Activated gamma-delta T cell treated with Interleukin-2 at 50 U/mL for 16 hours (primary cell): ENCODE data around the gene ADAMTS15.
A peak's percentile ranks its signal among the peaks of the same experiment; 100 is the strongest.

Source experiments
- DNase-seq: peaks from one replicate; pipeline ENCODE4 v3.0.0-alpha.2; 2020

ADAMTS15 gene

GRCh38 chr11:130420478-130421198 is 27.8 kb upstream of the ADAMTS15 start:
- no peak for DNase-seq

GRCh38 chr11:130421199-130421585 is 27.3 kb upstream of the ADAMTS15 start:
- DNase-seq: no peak

- DNase-seq: no peak
These were observed 26.7 kb upstream of the ADAMTS15 start for GRCh38 chr11:130421697-130422096.

GRCh38 chr11:130422251-130422995 is 26.0 kb upstream of the ADAMTS15 start:
- no peak for DNase-seq

- DNase-seq: no peak
These were observed 24.8 kb upstream of the ADAMTS15 start for GRCh38 chr11:130423541-130424142.

DNA sequence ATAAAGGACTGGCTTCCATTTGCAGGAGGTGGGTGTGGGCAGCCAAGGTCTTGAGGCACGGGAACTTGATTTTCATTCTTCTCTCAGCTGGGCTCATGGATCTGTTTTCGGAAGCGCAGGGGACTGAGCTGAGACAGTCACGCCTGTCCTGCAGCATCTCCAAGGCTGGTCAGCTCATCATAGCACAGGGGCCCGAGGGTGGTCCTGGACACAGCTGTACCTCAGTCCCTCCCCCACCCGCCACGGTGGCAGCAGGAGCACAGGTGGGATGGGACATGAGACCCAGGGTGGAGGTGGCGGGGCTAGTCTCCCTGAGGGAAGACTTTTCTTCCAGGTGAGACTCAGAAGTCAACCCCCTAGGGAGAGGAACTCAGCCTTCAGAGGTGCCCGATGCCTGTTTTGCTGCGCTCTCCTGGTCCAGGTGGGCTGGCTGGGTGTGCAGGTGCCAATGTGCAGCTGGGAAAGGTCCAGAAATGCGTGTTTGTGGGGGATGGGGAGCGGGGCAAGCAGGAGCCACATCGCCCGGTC is 23.8 kb upstream of the ADAMTS15 start:
- no peak for DNase-seq

DNA sequence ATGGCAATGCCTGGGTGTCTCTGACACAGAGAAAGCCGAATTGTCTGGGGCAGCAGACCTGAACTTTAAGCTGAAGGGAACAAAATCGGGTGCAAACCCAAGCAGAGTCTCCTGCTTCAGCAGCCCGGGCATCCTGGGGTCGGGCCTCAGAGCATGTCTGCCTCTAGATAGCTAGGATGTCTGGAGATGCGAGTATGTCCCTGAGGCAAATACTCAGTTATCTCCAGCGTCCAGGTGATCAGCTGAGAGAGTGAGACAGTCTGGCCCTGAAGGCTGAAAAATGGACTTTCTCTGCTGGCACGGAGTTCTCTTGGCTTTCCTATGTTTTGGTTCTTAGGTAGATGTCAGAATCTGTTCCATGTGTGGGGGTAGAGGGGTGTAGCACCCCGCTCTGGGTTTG is 23.3 kb upstream of the ADAMTS15 start:
- no peak for DNase-seq

DNA sequence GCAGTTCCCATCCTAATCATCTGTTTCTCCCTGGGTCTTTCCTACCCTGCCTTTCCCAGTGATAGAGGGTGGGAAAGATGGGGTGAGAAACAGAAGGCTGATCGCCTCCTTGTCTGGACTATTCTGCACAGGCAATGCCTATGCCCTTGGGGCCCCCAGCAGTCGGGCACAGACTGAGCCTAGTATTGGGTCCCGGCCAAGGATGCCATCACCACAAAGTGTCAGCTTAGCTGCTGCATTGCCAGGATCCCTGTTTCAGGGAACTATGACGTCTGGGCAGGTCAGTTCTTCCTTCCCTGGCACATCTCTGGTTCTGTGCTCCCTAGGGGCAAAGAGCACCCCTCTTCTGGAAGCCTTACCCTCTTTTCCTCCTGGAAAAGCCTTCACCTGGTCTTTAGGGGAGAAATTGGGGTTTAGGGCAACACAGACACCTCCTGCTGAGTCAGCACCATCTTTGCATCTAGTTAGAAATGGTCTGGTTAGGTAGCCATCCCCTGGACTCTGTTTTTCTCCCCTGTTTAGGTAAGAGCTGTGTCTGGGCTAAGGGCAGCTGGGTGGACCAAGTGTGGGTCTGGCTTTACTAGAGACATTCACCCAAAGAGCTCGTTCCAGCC is 22.1 kb upstream of the ADAMTS15 start:
- no peak for DNase-seq

DNA sequence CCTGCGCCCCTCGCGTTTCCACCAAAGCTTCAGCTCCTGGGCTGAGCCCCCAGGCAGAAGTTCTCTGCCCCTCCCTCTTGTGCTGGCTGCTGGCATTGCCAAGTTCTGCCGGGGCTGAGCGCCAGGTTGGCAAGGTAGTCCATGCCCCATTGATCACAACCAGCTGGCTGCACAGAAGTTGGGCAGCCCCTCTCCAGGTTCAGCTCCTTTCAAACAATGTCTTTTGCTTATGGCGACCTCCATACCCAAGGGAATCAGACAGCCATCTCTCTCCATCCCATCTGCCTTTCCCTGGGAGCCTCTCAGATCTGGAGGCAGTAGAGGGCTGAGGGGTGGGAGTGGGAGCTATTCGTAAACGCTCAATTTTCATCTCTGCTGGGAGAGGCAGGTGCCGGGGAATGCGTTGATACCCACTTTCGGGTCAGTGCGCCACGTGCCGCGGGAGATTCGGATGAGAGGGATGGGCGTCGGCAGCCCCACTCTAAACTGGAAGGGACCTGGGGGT is 21.6 kb upstream of the ADAMTS15 start:
- DNase-seq: no peak

DNA sequence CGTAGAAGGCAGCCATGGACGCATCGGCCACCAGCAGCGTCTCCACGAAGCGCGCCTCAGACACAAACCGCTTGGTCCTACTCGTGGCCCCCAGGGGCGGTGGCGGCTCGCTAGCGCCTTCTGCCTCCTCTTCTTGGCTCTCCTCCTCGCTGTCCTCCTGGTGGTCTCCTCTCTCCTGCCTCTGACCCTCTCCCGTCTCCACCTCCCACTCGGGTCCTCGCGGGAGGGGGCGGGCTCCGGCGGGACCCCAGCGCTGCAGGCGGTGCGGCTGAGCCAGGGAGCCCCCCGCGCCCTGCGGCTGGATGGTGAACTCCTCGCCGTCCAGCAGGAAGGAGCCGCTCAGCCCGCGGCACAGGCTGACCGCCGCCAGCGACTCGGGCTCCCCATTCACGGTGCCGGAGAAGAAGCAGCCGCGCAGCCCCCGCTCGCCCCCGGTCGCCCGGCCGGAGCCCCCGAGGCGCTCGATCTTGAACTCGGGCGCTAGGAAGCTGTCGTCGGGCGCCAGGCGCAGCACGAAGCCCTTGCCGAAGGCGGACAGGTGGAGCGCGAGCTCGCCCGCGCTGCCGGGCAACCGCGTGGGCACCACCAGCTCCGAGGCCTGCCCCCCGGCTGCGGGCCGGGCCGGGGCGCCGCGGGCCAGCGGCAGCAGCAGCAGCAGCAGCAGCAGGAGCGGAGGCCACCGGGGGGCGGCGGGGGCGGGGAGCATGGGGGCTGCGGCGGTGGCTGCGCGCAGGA is 20.7 kb upstream of the ADAMTS15 start:
- no peak for DNase-seq

DNA sequence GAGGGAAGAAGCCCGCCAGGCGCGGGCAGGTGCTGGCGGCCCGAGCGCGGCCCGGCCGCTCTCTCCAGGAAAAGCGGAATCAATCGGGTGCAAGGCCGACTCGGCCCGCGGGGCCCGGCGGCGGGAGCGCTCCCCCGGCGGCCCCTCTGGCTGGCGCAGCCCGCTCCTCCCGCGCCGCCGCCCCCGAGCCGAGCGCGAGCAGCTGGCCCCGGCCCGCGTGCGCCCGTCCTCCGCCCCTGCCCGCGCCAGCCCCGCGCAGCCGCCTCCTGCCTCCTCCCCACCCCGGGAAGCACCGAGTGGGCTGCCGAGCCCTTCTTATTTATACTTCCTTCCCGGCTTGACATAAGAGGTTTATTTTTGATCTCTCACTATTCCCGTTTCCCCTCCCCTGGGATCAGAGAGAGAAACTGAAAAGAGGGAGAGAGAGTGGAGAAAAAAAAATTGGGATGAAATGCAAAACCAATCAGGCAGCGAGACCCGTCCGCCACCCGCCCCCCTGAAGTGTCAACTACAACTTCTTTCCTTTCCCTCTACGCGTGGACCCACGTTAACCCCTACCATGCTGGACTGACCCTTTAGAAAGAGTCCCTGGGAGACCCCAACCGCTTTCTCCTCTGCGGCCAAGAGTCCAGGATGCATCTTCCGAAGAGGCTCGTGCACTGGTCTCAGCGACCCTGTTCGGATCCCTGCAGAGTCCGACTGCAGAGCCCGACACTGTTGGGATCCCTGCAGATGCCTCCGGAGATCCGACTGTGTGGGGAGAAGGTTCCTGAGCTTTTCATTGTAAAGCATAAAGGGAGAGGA is 19.9 kb upstream of the ADAMTS15 start, which contains the start of gene ADAMTS8:
TSS of gene ADAMTS8 (minus strand) at position 294 of the 804 bp plus-strand sequence. CDS start 323 bp downstream, outside the sequence.
- DNase-seq: no peak

GRCh38 chr11:130429120-130429681 is 19.2 kb upstream of the ADAMTS15 start:
- DNase-seq: no peak

DNA sequence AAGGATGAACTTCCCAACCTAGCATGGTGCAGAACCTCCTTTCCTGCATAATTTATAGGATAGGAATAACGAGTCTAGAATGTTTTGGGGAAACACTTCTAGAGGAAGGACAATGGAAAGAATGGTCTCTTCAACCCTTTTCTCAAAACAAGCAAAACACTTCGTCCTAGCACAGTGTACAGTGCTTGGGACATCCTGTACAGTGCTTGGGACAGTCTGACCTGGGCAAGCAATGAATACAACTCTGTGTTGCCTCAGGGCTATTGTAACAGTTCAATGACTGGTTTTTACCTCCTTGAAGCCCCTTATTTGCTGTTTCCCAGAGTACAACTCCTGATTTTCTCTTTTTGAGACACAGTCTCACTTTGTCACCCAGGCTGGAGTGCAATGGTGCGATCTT is 18.5 kb upstream of the ADAMTS15 start:
- DNase-seq: no peak

DNA sequence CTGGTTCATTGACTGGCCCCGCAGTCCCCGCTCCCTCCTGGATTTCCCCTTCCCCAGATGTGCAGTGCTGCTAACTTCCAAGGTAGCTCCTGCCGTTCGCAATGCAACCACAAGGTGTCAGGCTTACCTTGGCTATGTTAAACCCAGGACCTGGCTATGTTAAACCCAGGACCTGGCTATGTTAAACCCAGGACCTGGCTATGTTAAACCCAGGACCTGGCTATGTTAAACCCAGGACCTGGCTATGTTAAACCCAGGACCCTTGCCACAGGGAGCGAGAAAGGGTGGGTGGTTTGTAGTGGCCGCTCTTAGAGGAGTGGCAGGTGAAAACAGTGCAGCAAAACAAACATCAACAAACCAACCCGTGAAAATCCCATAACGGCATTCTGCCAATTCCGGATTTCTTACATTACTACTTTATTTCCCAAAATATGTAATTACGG is 17.1 kb upstream of the ADAMTS15 start:
- DNase-seq: peak; percentile 64

DNA sequence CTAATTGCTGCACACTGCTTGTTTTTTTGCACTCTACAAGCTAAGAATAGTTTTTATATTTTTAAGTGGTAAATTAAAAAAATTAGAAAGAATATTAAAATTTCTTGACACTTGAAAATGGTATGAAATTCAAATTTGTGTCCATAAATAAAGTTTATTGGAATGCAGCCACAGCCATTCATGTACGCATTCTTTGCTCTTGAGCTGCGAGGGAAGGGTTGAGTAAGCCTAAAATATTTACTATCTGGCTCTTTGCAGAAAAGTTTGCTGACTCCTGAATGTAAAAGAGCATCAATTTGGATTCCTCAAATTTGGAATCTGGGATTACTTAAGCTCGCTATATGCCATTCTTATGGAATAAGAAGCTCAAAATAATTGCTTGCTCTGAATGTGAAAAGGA is 16.6 kb upstream of the ADAMTS15 start:
- DNase-seq: no peak

DNA sequence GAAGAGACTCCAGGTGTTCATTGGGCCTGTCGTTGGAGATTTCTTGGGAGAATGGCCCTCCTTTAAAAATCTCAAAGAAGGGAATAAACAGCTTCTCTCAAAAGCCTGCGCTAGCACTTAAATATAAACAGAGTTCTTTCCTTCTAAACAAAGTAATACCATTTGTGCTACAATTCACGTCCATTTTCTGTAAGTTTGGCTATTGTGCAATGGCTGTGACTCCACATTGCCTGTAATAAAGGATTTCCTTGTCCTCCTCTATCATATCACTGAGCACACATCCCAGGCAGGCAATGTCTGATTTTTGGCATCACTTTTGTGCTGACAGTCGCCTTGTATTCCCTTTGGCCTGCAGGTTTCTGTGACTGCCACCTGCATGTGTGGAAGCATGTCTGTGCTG is 15.1 kb upstream of the ADAMTS15 start:
- no peak for DNase-seq

GRCh38 chr11:130434521-130435223 is 13.8 kb upstream of the ADAMTS15 start:
- DNase-seq: peak; percentile 60

DNA sequence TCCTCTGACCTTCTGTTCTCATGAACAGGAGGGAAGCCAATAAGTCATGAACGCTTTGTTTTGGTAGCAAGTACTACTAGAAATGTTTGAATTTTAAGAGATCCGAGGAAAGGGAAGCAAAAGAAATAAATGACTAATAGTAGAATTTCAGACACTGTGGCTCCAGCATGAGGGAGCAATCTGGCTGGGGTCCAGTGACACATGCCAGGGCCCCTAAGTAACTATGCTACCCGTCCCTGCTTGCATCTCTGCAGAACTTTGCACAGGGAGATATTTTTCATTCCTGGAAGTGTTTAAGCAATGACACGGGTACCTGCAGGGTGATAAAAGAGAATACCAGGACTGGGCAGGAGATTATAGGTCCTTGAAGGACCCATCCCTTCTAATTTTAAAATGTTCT is 12.8 kb upstream of the ADAMTS15 start:
- no peak for DNase-seq

DNA sequence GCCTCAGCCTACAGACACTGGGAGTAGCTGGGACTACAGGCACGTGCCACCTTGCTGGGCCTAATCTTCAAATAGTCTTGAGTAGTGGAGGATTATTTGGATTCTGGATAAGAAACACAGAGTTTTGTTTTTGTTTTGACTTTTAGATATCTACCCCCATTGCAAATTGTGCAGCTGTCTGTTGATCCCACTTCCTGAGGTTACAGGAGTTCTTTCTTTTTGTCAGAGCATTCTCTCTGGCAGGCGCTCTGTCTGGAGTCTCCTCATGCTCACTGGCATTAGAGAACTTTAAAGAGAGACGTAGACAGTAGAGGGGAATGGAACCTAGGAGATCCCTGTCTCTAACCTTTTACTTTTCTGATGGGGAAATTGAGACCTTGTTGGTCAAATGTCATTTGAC is 12.3 kb upstream of the ADAMTS15 start:
- no peak for DNase-seq

DNA sequence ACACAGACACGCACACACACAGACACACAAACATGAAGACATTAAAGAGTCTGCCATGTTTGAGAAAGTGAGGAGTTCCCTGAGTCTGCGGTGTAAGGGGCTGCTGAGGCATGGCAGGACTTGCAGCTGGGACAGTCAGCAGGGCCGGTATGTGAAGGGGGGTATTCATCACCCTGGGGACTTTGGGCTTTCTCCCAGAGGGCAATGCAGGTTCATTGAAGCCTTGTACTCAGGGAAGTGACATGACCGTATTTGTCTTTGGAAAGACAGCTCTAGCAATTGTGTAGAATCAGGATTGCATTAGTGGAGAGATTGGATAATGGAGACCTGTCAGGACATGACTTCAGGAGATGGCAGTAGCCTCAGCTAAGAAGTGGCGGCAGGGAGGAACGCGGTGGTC is 10.6 kb upstream of the ADAMTS15 start:
- DNase-seq: no peak
